SK-N-SH treated with all-trans-retinoic acid at 6 μM for 48 hours (cell line): ENCODE measurements around the gene GTF2F1.

ENCODE experiments used
- ATAC-seq: fragments of 200-7000 bp; cut with Tn5 transposase; 3 replicates; pipeline ENCODE4 v1.9.1; 2020; ENCODE audit warnings: mild to moderate bottlenecking, moderate library complexity
- BACH2 ChIP-seq: fragments of 250-450 bp; sonication (Bioruptor Pico); IDR thresholded peaks from 2 replicates; pipeline ENCODE4 v1.9.0; 2021; ENCODE audit warnings: mild to moderate bottlenecking, borderline replicate concordance
- CSDC2 ChIP-seq: fragments of 250-450 bp; sonication (Bioruptor Pico); IDR thresholded peaks from 2 replicates; pipeline ENCODE4 v1.5.0; 2020; ENCODE audit warnings: mild to moderate bottlenecking, moderate library complexity
- ESRRG ChIP-seq: fragments of 250-450 bp; sonication (Bioruptor Pico); IDR thresholded peaks from 2 replicates; pipeline ENCODE4 v1.6.1; 2021; ENCODE audit warnings: mild to moderate bottlenecking
- GLIS3 ChIP-seq: fragments of 250-450 bp; sonication (Bioruptor Pico); IDR thresholded peaks from 2 replicates; pipeline ENCODE4 v1.5.0; 2020; ENCODE audit warnings: mild to moderate bottlenecking, moderate library complexity
- ISL1 ChIP-seq: fragments of 250-450 bp; sonication (Bioruptor Pico); IDR thresholded peaks from 2 replicates; pipeline ENCODE4 v2.1.2; 2022; ENCODE audit warnings: mild to moderate bottlenecking, moderate library complexity
- OSR1 ChIP-seq: fragments of 250-450 bp; sonication (Bioruptor Pico); IDR thresholded peaks from 2 replicates; pipeline ENCODE4 v1.8.0; 2022; ENCODE audit warnings: moderate library complexity, mild to moderate bottlenecking, inconsistent platforms
- PPARA ChIP-seq: fragments of 250-450 bp; sonication (Bioruptor Pico); IDR thresholded peaks from 2 replicates; pipeline ENCODE4 v1.5.0; 2020; ENCODE audit warnings: mild to moderate bottlenecking, borderline replicate concordance
- RARB ChIP-seq: fragments of 250-450 bp; sonication (Bioruptor Pico); IDR thresholded peaks from 2 replicates; pipeline ENCODE4 v1.8.0; 2021; ENCODE audit warnings: mild to moderate bottlenecking, moderate library complexity
- SNAI2 ChIP-seq: fragments of 250-450 bp; sonication (Bioruptor Pico); IDR thresholded peaks from 2 replicates; pipeline ENCODE4 v1.5.0; 2020; ENCODE audit warnings: mild to moderate bottlenecking, moderate library complexity
- TCF4 ChIP-seq: fragments of 250-450 bp; sonication (Bioruptor Pico); IDR thresholded peaks from 2 replicates; pipeline ENCODE4 v1.8.0; 2021; ENCODE audit warnings: mild to moderate bottlenecking, moderate library complexity, borderline replicate concordance
- TOX ChIP-seq: fragments of 250-450 bp; sonication (Bioruptor Pico); IDR thresholded peaks from 2 replicates; pipeline ENCODE4 v1.8.0; 2021; ENCODE audit warnings: mild to moderate bottlenecking, moderate library complexity, borderline replicate concordance
- ZC3H10 ChIP-seq: fragments of 250-450 bp; sonication (Bioruptor Pico); IDR thresholded peaks from 2 replicates; pipeline ENCODE4 v1.5.1; 2021; ENCODE audit warnings: mild to moderate bottlenecking, moderate library complexity
- ZFP3 ChIP-seq: fragments of 250-450 bp; sonication (Bioruptor Pico); IDR thresholded peaks from 2 replicates; pipeline ENCODE4 v1.5.0; 2020; ENCODE audit warnings: mild to moderate bottlenecking, moderate library complexity
- ZFP30 ChIP-seq: fragments of 450-650 bp; formaldehyde crosslinking; IDR thresholded peaks from 2 replicates; pipeline ENCODE4 v1.5.0; 2022; ENCODE audit warnings: mild to moderate bottlenecking, moderate library complexity
- ZNF565 ChIP-seq: fragments of 450-650 bp; formaldehyde crosslinking; conservative IDR thresholded peaks from 2 replicates; pipeline ENCODE4 v1.5.0; 2020; ENCODE audit warnings: low read depth, mild to moderate bottlenecking, moderate library complexity
- ZNF70 ChIP-seq: fragments of 450-650 bp; formaldehyde crosslinking; IDR thresholded peaks from 2 replicates; pipeline ENCODE4 v1.5.0; 2020; ENCODE audit warnings: mild to moderate bottlenecking, moderate library complexity
- ZNF8 ChIP-seq: fragments of 450-650 bp; formaldehyde crosslinking; IDR thresholded peaks from 2 replicates; pipeline ENCODE4 v1.5.0; 2020; ENCODE audit warnings: mild to moderate bottlenecking, moderate library complexity
- TF ChIP-seq, protein P1 (sequence below): fragments of 250-450 bp; sonication (Bioruptor Pico); IDR thresholded peaks from 2 replicates; pipeline ENCODE4 v1.8.0; 2020; ENCODE audit warnings: mild to moderate bottlenecking, moderate library complexity, borderline replicate concordance
- TF ChIP-seq, protein P2 (sequence below): fragments of 250-450 bp; sonication (Bioruptor Pico); IDR thresholded peaks from 2 replicates; pipeline ENCODE4 v1.5.1; 2021; ENCODE audit warnings: mild to moderate bottlenecking, moderate library complexity
- TF ChIP-seq, protein P3 (sequence below): fragments of 250-450 bp; sonication (Bioruptor Pico); IDR thresholded peaks from 2 replicates; pipeline ENCODE4 v1.5.1; 2020; ENCODE audit warnings: low read depth, mild to moderate bottlenecking, moderate library complexity
- TF ChIP-seq, protein P4 (sequence below): fragments of 250-450 bp; sonication (Bioruptor Pico); IDR thresholded peaks from 2 replicates; pipeline ENCODE4 v1.5.0; 2020; ENCODE audit warnings: mild to moderate bottlenecking, moderate library complexity
- TF ChIP-seq, protein P5 (sequence below): fragments of 250-450 bp; sonication (Bioruptor Pico); IDR thresholded peaks from 2 replicates; pipeline ENCODE4 v1.8.0; 2021; ENCODE audit warnings: low read depth, mild to moderate bottlenecking, moderate library complexity, borderline replicate concordance

The GTF2F1 gene

DNA sequence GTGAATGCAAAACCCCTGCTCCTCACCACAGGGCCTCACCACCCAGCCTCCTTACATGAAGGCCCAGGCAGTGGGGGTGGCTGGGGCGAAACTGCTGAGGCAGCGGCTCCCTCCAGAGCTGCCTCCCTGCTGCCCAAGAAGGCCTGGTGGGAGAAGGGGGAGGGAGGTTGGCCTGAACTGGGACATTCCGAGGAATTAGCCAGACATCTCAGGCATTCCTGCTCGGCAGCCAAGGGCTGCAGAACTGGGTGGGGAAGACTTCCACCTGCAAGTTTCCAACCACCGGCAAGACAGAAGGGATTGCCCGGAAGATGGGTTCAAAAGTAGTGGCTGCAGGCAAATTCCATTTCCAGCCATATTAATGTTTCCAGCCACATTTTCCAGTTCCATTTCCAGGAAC, 14.9 kb downstream of the GTF2F1 start:
- ATAC-seq = peak; percentile 36
- TF ChIP-seq ZNF70 (CRISPR knock-in tag) (no peak), ZFP3 (CRISPR knock-in tag) (no peak), PPARA (CRISPR knock-in tag) (no peak), ISL1 (no peak), ZNF8 (no peak), CSDC2 (CRISPR knock-in tag) (no peak), RARB (no peak), GLIS3 (CRISPR knock-in tag) (no peak), TCF4 (CRISPR knock-in tag) (no peak), ZFP30 (CRISPR knock-in tag) (no peak), ESRRG (CRISPR knock-in tag) (no peak), SNAI2 (CRISPR knock-in tag) (no peak), ZNF565 (CRISPR knock-in tag) (no peak), BACH2 (CRISPR knock-in tag) (no peak), OSR1 (CRISPR knock-in tag) (no peak), TOX (CRISPR knock-in tag) (no peak)
- TF ChIP-seq, protein P1, sequence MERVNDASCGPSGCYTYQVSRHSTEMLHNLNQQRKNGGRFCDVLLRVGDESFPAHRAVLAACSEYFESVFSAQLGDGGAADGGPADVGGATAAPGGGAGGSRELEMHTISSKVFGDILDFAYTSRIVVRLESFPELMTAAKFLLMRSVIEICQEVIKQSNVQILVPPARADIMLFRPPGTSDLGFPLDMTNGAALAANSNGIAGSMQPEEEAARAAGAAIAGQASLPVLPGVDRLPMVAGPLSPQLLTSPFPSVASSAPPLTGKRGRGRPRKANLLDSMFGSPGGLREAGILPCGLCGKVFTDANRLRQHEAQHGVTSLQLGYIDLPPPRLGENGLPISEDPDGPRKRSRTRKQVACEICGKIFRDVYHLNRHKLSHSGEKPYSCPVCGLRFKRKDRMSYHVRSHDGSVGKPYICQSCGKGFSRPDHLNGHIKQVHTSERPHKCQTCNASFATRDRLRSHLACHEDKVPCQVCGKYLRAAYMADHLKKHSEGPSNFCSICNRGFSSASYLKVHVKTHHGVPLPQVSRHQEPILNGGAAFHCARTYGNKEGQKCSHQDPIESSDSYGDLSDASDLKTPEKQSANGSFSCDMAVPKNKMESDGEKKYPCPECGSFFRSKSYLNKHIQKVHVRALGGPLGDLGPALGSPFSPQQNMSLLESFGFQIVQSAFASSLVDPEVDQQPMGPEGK (CRISPR knock-in tag) = no peak
- TF ChIP-seq, protein P2, sequence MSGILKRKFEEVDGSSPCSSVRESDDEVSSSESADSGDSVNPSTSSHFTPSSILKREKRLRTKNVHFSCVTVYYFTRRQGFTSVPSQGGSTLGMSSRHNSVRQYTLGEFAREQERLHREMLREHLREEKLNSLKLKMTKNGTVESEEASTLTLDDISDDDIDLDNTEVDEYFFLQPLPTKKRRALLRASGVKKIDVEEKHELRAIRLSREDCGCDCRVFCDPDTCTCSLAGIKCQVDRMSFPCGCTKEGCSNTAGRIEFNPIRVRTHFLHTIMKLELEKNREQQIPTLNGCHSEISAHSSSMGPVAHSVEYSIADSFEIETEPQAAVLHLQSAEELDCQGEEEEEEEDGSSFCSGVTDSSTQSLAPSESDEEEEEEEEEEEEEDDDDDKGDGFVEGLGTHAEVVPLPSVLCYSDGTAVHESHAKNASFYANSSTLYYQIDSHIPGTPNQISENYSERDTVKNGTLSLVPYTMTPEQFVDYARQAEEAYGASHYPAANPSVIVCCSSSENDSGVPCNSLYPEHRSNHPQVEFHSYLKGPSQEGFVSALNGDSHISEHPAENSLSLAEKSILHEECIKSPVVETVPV (CRISPR knock-in tag) = no peak
- TF ChIP-seq, protein P3, sequence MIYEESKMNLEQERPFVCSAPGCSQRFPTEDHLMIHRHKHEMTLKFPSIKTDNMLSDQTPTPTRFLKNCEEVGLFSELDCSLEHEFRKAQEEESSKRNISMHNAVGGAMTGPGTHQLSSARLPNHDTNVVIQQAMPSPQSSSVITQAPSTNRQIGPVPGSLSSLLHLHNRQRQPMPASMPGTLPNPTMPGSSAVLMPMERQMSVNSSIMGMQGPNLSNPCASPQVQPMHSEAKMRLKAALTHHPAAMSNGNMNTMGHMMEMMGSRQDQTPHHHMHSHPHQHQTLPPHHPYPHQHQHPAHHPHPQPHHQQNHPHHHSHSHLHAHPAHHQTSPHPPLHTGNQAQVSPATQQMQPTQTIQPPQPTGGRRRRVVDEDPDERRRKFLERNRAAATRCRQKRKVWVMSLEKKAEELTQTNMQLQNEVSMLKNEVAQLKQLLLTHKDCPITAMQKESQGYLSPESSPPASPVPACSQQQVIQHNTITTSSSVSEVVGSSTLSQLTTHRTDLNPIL (CRISPR knock-in tag) = no peak
- TF ChIP-seq, protein P4, sequence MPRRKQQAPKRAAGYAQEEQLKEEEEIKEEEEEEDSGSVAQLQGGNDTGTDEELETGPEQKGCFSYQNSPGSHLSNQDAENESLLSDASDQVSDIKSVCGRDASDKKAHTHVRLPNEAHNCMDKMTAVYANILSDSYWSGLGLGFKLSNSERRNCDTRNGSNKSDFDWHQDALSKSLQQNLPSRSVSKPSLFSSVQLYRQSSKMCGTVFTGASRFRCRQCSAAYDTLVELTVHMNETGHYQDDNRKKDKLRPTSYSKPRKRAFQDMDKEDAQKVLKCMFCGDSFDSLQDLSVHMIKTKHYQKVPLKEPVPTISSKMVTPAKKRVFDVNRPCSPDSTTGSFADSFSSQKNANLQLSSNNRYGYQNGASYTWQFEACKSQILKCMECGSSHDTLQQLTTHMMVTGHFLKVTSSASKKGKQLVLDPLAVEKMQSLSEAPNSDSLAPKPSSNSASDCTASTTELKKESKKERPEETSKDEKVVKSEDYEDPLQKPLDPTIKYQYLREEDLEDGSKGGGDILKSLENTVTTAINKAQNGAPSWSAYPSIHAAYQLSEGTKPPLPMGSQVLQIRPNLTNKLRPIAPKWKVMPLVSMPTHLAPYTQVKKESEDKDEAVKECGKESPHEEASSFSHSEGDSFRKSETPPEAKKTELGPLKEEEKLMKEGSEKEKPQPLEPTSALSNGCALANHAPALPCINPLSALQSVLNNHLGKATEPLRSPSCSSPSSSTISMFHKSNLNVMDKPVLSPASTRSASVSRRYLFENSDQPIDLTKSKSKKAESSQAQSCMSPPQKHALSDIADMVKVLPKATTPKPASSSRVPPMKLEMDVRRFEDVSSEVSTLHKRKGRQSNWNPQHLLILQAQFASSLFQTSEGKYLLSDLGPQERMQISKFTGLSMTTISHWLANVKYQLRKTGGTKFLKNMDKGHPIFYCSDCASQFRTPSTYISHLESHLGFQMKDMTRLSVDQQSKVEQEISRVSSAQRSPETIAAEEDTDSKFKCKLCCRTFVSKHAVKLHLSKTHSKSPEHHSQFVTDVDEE (CRISPR knock-in tag) = no peak

DNA sequence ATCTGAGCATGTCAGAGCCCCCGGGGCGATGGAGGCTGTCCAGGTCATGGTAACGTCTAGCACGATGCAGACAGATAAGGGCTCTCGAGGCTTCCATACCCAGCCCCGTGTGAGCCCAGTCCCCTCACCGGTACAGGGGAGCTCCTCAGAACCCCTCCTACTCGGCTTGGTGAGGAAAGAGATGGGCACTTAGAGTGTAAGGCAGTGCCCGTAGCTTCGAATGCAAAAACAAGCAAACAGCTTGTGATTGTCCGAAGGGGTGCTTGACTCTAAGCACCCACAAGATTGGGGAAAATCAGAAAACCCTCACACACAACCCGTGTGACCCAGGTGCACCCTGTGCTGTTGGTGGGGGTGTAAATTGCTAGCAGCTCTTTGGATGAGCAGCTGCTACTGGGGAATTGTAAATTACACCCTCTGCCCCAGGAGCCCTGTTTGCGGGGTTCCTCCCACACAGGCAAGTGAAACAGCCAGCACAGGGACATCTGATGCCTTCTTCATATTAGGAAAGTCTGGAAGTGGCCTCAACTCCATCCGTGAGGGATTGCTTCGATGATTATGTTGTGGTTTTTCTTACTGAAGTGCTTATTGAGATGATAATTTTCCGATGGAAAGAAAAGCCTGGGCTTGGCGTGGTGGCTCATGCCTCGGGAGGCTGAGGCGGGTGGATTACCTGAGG, 16.3 kb downstream of the GTF2F1 start:
- ATAC-seq = no peak
- no peak for TF ChIP-seq GLIS3 (CRISPR knock-in tag)
- TF ChIP-seq ISL1 = no peak
- TF ChIP-seq, protein P1 (CRISPR knock-in tag) = no peak
- TF ChIP-seq, protein P3 (CRISPR knock-in tag) = no peak
- TF ChIP-seq ESRRG (CRISPR knock-in tag) = no peak
- TF ChIP-seq TCF4 (CRISPR knock-in tag) = no peak
- no peak for TF ChIP-seq CSDC2 (CRISPR knock-in tag)
- no peak for TF ChIP-seq TOX (CRISPR knock-in tag)
- TF ChIP-seq ZNF8 = no peak
- TF ChIP-seq PPARA (CRISPR knock-in tag) = no peak
- TF ChIP-seq, protein P5, sequence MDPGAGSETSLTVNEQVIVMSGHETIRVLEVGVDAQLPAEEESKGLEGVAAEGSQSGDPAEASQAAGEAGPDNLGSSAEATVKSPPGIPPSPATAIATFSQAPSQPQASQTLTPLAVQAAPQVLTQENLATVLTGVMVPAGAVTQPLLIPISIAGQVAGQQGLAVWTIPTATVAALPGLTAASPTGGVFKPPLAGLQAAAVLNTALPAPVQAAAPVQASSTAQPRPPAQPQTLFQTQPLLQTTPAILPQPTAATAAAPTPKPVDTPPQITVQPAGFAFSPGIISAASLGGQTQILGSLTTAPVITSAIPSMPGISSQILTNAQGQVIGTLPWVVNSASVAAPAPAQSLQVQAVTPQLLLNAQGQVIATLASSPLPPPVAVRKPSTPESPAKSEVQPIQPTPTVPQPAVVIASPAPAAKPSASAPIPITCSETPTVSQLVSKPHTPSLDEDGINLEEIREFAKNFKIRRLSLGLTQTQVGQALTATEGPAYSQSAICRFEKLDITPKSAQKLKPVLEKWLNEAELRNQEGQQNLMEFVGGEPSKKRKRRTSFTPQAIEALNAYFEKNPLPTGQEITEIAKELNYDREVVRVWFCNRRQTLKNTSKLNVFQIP (CRISPR knock-in tag) = no peak
- no peak for TF ChIP-seq RARB
- no peak for TF ChIP-seq ZC3H10 (CRISPR knock-in tag)
- TF ChIP-seq OSR1 (CRISPR knock-in tag) = no peak
